Upper lobe of right lung (tissue), 1 donor: Measurements from ENCODE around the gene MEOX2. TPM values are rescaled to one million over a fixed set of nuclear protein-coding genes. Genes with fewer than 3 reads are reported as not detected.

Experiments used
- ATAC-seq: fragments of 200-7000 bp; cut with Tn5 transposase; one replicate; pipeline ENCODE4 v1.9.1; 2020; ENCODE audit warnings: mild to moderate bottlenecking, moderate library complexity
- DNase-seq: peaks from one replicate; pipeline ENCODE4 v3.0.0-alpha.2; 2020
- H3K27ac ChIP-seq: fragments of 200-600 bp; one replicate; pipeline ENCODE4 v1.8.0; 2022
- H3K27me3 ChIP-seq: fragments of 200-600 bp; one replicate; pipeline ENCODE4 v1.8.0; 2022; ENCODE audit warnings: mild to moderate bottlenecking
- H3K36me3 ChIP-seq: fragments of 200-600 bp; one replicate; pipeline ENCODE4 v1.8.0; 2022
- H3K4me1 ChIP-seq: fragments of 200-600 bp; one replicate; pipeline ENCODE4 v1.8.0; 2022
- H3K4me3 ChIP-seq: fragments of 200-600 bp; one replicate; pipeline ENCODE4 v1.8.0; 2022; ENCODE audit warnings: mild to moderate bottlenecking
- H3K9me3 ChIP-seq: fragments of 200-600 bp; one replicate; pipeline ENCODE4 v1.8.0; 2022
- CTCF ChIP-seq: fragments of 200-600 bp; IDR thresholded peaks from one replicate; pipeline ENCODE4 v1.8.0; 2022; ENCODE audit warnings: antibody characterized with exemption
- intact Hi-C: fragments of 100-400 bp; cut with DNase I; formaldehyde crosslinking; loops from one replicate; pipeline ENCODE4 v1.11.0; 2022
- total RNA-seq: library from RNA; stranded (reverse); fragmentation: NEBNext Ultra II Directional; extraction: Animal tissue kit (Norgen Biotek cat#: 25700); gene quantifications from one replicate; pipeline ENCODE4 v1.2.1, GENCODE V29; 2021
- donor health status: DM: no; HTN: yes; CAD: no; lungs with severe emphysema.

MEOX2 gene
- total RNA-seq, 1 donor from 2014 or later: 21.9 TPM

- Histone ChIP-seq H3K27me3 (peaks cover 38% of the 10 kb centered on the region), H3K9me3 (no peaks in the 10 kb centered on the region), H3K27ac (peak overlapping the region; percentile 32), H3K4me1 (no peaks in the 10 kb centered on the region), H3K4me3 (peak overlapping the region; percentile 54), H3K36me3 (no peaks in the 10 kb centered on the region)
- DNase-seq: no peak
- no peak for ATAC-seq
- intact Hi-C loops: no loop called here
- no peak for TF ChIP-seq CTCF
These were observed 1.6 kb downstream of the MEOX2 start for GRCh38 chr7:15684871-15685270.

GRCh38 chr7:15684111-15684800, 2.2 kb downstream of the MEOX2 start:
- Histone ChIP-seq H3K9me3 (no peaks in the 10 kb centered on the region), H3K27me3 (peaks cover 38% of the 10 kb centered on the region), H3K27ac (peak overlapping the region; percentile 32), H3K4me3 (peak overlapping the region; percentile 54), H3K4me1 (no peaks in the 10 kb centered on the region), H3K36me3 (no peaks in the 10 kb centered on the region)
- DNase-seq (no peak), ATAC-seq (no peak)
- no peak for TF ChIP-seq CTCF
- intact Hi-C loops: no loop called here

GRCh38 chr7:15682751-15683245, 3.7 kb downstream of the MEOX2 start:
- H3K27ac ChIP-seq: no peak overlapping the region
- no peaks in the 10 kb centered on the region for H3K4me1 ChIP-seq
- ATAC-seq (no peak), DNase-seq (no peak)
- no peak for TF ChIP-seq CTCF
- H3K4me3 ChIP-seq: peak overlapping the region; percentile 54
- peaks cover 23% of the 10 kb centered on the region for H3K27me3 ChIP-seq
- intact Hi-C loops: no loop called here
- H3K36me3 ChIP-seq: no peaks in the 10 kb centered on the region
- H3K9me3 ChIP-seq: no peaks in the 10 kb centered on the region

- intact Hi-C loops: no loop called here
- DNase-seq: no peak
- Histone ChIP-seq H3K36me3 (no peaks in the 10 kb centered on the region), H3K9me3 (no peaks in the 10 kb centered on the region), H3K4me3 (peak overlapping the region; percentile 54), H3K4me1 (no peaks in the 10 kb centered on the region), H3K27me3 (peaks cover 16% of the 10 kb centered on the region), H3K27ac (no peak overlapping the region)
- no peak for TF ChIP-seq CTCF
- no peak for ATAC-seq
These were observed 4.4 kb downstream of the MEOX2 start for GRCh38 chr7:15682111-15682510.

- H3K9me3 ChIP-seq: no peaks in the 10 kb centered on the region
- TF ChIP-seq CTCF: no peak
- no peaks in the 10 kb centered on the region for H3K36me3 ChIP-seq
- no peaks in the 10 kb centered on the region for H3K4me1 ChIP-seq
- DNase-seq (no peak), ATAC-seq (no peak)
- H3K27ac ChIP-seq: no peak overlapping the region
- H3K4me3 ChIP-seq: peak overlapping the region; percentile 54
- intact Hi-C loops: no loop called here
- peaks cover 12% of the 10 kb centered on the region for H3K27me3 ChIP-seq
These were observed 4.9 kb downstream of the MEOX2 start for GRCh38 chr7:15681631-15682030.
